ENCODE results near the gene SP110.
"Not testable (repeated sequence)": the region's sequence is repeated elsewhere in the genome, so short reads cannot be mapped to it uniquely, and the experiment has no call there.

SP110 gene

DNA sequence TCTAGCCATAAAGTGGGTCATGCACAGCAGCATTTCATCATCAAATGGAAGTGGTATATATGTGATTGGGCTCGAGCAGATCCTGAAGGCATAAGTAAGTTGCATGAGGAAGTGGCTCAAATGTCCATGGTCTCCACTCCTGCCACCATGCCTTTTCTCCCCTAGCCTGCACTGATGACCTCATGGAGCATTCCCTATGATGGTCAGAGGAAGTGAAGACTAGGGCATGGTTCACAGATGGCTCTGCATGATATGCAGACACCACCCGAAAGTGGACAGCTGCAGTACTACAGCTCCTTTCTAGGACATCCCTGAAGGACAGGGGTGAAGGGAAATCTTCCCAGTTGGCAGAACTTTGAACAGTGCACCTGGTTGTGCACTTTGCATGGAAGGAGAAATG, 99.4 kb downstream of the SP110 start:
- not testable (repeated sequence) for H3K9me3 ChIP-seq (ENCODE audit: control insufficient read depth in 1 of 2, low read length in 2 of 2); H3K36me3 ChIP-seq (ENCODE audit: control insufficient read depth in 1 of 2, insufficient read depth in 2 of 2, low read length in 2 of 2); H3K27me3 ChIP-seq (ENCODE audit: low read depth, low read length); H3K4me3 ChIP-seq (ENCODE audit: low read depth in 1 of 2, low read length in 2 of 2); H3K27ac ChIP-seq (ENCODE audit: low read length); H3K4me1 ChIP-seq (ENCODE audit: control insufficient read depth in 1 of 2, insufficient read depth in 2 of 2, low read length in 2 of 2)

GRCh38 chr2:230119827-230120226, 100.0 kb downstream of the SP110 start:
- not testable (repeated sequence) for H3K36me3 ChIP-seq (ENCODE audit: control insufficient read depth in 1 of 2, insufficient read depth in 2 of 2, low read length in 2 of 2)

More at GRCh38 chr2:230119827-230120226, 100.0 kb downstream of the SP110 start:
- not testable (repeated sequence) for H3K4me1 ChIP-seq (ENCODE audit: control insufficient read depth in 1 of 2, insufficient read depth in 2 of 2, low read length in 2 of 2); H3K27me3 ChIP-seq (ENCODE audit: low read depth, low read length); H3K9me3 ChIP-seq (ENCODE audit: control insufficient read depth in 1 of 2, low read length in 2 of 2); H3K4me3 ChIP-seq (ENCODE audit: low read depth in 1 of 2, low read length in 2 of 2); H3K27ac ChIP-seq (ENCODE audit: low read length)
